Measurements from ENCODE around the gene OSTF1. TPM values are rescaled to one million over a fixed set of nuclear protein-coding genes. Genes with fewer than 3 reads are reported as not detected.

Gene OSTF1
- 21.4 and 21.8 TPM in 2 replicates for total RNA-seq
- long read RNA-seq, transcript OSTF1-201 (10 exons, 1,319 nt) = major isoform, 75 of 86 reads
- long read RNA-seq, partial matches to known transcripts = 0 of 86 reads
- long read RNA-seq, other reads (novel, unspliced or antisense) = 11 of 86 reads

DNA sequence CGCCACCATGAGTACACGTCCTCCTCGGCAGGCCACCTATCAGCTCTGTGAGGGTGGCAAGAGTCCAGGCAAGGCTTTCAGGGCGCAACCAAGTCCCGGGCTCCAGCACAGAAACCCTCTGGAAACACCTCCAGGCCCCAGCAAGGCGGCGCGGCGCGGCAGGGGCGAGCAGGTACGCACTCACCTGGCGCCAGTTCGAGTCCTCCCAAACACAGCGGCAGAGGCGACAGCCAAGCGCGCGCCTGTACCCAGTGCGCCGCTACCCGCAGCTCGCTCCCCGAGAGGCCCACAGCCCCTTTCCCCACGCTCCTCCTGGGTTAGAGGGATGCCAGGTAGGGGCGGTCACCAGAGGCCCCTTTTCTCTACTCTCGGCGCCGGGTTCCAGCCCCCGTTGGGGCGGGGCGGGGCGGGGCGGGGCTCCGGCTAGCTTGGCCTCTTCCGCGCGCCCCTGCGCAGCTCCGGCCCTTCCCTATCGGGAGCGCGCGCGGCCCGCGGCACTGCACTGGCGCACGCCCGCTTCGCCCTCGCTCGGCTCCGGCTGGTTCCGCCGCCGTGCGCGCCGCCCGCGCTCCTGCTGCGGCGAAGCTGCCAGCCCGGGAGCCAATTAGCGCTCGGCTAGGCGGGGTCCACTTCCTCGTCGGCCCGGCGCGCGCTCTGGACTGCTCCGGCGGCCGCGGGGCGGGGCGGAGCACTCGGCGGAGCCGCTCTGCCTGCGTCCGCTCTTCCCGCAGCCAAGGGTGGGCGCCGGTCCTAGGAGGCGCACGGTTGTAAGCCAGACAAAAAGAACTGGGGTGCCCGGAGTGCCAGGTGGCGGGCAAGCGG, at the start of gene OSTF1, which contains the start of gene NMRK1:
OSTF1 (plus strand) TSS at position 691 of the 822 bp plus-strand sequence. CDS start 179 bp downstream, outside the sequence.
NMRK1 (minus strand) TSS at position 332 of the 822 bp plus-strand sequence. CDS start 5,040 bp downstream, outside the sequence.
- DNase-seq (ENCODE audit: extremely low spot score, unreplicated experiment) = peak; percentile 99
- Mint-ChIP-seq H3K9me3 (ENCODE audit: unreplicated experiment) (no peaks in the 10 kb centered on the region), H3K27ac (ENCODE audit: unreplicated experiment) (peak within 1 kb of the TSS; percentile 95), H3K4me1 (ENCODE audit: unreplicated experiment) (peaks cover 38% of the 10 kb centered on the region), H3K27me3 (ENCODE audit: unreplicated experiment) (no peaks in the 10 kb centered on the region), H3K4me3 (ENCODE audit: unreplicated experiment) (peak within 1 kb of the TSS; percentile 99), H3K36me3 (ENCODE audit: unreplicated experiment) (no peaks in the 10 kb centered on the region)
- TF ChIP-seq, protein P1, sequence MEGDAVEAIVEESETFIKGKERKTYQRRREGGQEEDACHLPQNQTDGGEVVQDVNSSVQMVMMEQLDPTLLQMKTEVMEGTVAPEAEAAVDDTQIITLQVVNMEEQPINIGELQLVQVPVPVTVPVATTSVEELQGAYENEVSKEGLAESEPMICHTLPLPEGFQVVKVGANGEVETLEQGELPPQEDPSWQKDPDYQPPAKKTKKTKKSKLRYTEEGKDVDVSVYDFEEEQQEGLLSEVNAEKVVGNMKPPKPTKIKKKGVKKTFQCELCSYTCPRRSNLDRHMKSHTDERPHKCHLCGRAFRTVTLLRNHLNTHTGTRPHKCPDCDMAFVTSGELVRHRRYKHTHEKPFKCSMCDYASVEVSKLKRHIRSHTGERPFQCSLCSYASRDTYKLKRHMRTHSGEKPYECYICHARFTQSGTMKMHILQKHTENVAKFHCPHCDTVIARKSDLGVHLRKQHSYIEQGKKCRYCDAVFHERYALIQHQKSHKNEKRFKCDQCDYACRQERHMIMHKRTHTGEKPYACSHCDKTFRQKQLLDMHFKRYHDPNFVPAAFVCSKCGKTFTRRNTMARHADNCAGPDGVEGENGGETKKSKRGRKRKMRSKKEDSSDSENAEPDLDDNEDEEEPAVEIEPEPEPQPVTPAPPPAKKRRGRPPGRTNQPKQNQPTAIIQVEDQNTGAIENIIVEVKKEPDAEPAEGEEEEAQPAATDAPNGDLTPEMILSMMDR (IDR thresholded peaks at IDR 0.05) = no peak

GRCh38 chr9:75039009-75039408, 49.3 kb upstream of the OSTF1 start:
- H3K4me1 Mint-ChIP-seq (ENCODE audit: unreplicated experiment) = no peaks in the 10 kb centered on the region
- H3K4me3 Mint-ChIP-seq (ENCODE audit: unreplicated experiment) = no peak overlapping the region
- peaks cover 29% of the 10 kb centered on the region for H3K27me3 Mint-ChIP-seq (ENCODE audit: unreplicated experiment)
- no peaks in the 10 kb centered on the region for H3K36me3 Mint-ChIP-seq (ENCODE audit: unreplicated experiment)
- H3K27ac Mint-ChIP-seq (ENCODE audit: unreplicated experiment) = no peak overlapping the region
- TF ChIP-seq, protein P1 (IDR thresholded peaks at IDR 0.05) = no peak
- H3K9me3 Mint-ChIP-seq (ENCODE audit: unreplicated experiment) = no peaks in the 10 kb centered on the region
- DNase-seq (ENCODE audit: extremely low spot score, unreplicated experiment) = no peak

DNA sequence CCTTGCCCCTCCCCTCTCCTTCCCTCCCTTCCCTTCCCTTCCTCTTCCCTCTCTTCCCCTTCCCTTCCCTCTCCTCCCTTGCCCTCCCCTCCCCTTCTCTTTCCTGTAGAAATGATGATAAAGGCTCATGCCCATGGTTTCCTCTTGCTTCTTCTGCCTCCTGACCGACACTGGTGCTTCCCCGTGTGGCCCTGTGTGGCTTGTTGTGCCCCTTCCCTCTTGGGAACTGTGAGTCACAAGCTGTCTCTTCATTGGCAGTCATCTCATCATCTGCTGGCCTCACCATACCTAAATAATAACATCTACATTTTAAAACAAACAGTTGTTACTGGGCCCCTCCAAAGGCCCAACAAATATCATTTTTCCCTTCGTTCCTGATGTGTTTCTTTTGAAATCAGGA, 48.5 kb upstream of the OSTF1 start:
- no peak overlapping the region for H3K27ac Mint-ChIP-seq (ENCODE audit: unreplicated experiment)
- no peaks in the 10 kb centered on the region for H3K36me3 Mint-ChIP-seq (ENCODE audit: unreplicated experiment)
- no peak for DNase-seq (ENCODE audit: extremely low spot score, unreplicated experiment)
- no peaks in the 10 kb centered on the region for H3K4me1 Mint-ChIP-seq (ENCODE audit: unreplicated experiment)
- H3K4me3 Mint-ChIP-seq (ENCODE audit: unreplicated experiment) = no peak overlapping the region
- TF ChIP-seq, protein P1 (IDR thresholded peaks at IDR 0.05) = no peak
- no peaks in the 10 kb centered on the region for H3K9me3 Mint-ChIP-seq (ENCODE audit: unreplicated experiment)
- H3K27me3 Mint-ChIP-seq (ENCODE audit: unreplicated experiment) = peaks cover 31% of the 10 kb centered on the region

GRCh38 chr9:75041041-75041440, 47.3 kb upstream of the OSTF1 start:
- TF ChIP-seq, protein P1 (IDR thresholded peaks at IDR 0.05) = no peak
- Mint-ChIP-seq H3K27me3 (ENCODE audit: unreplicated experiment) (peaks cover 34% of the 10 kb centered on the region), H3K27ac (ENCODE audit: unreplicated experiment) (no peak overlapping the region), H3K36me3 (ENCODE audit: unreplicated experiment) (no peaks in the 10 kb centered on the region), H3K4me3 (ENCODE audit: unreplicated experiment) (no peak overlapping the region), H3K9me3 (ENCODE audit: unreplicated experiment) (no peaks in the 10 kb centered on the region), H3K4me1 (ENCODE audit: unreplicated experiment) (no peaks in the 10 kb centered on the region)
- no peak for DNase-seq (ENCODE audit: extremely low spot score, unreplicated experiment)

DNA sequence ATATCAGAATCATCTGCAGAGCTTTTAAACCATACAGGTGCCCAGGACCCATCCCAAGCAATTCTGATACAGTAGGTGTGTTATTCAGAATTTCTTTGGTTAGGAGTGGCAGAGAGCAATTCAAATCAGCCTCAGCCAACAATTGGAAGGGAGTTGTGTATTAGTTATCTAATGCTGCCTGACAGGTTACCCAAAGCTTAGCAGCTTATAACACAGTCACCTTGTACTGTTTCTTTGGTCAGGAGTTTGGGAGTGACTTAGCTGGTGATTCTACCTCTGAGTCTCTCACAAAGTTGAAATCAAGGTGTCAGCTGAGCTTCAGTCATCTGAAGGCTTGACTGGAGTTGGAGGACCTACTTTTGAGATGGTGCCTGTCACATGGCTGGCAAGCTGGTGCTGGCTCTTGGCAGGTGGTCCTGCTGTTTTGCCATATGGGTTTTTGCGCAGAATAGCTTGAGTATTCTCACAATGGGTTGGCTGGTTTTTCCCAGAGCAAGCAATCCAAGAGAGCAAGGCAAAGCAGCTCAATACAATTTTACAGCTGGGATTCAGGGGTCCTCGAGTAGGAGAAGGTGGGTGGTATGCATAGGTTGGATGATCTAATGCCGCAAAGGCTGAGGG, 41.5 kb upstream of the OSTF1 start:
- no peaks in the 10 kb centered on the region for H3K4me1 Mint-ChIP-seq (ENCODE audit: unreplicated experiment)
- peaks cover 32% of the 10 kb centered on the region for H3K27me3 Mint-ChIP-seq (ENCODE audit: unreplicated experiment)
- no peaks in the 10 kb centered on the region for H3K36me3 Mint-ChIP-seq (ENCODE audit: unreplicated experiment)
- H3K27ac Mint-ChIP-seq (ENCODE audit: unreplicated experiment) = no peak overlapping the region
- TF ChIP-seq, protein P1 (IDR thresholded peaks at IDR 0.05) = no peak
- no peak overlapping the region for H3K4me3 Mint-ChIP-seq (ENCODE audit: unreplicated experiment)
- H3K9me3 Mint-ChIP-seq (ENCODE audit: unreplicated experiment) = no peaks in the 10 kb centered on the region
- DNase-seq (ENCODE audit: extremely low spot score, unreplicated experiment) = no peak

Data from osteocyte (in vitro differentiated cells).